Measurements from ENCODE around the gene ADGRL4.

ADGRL4 gene

GRCh38 chr1:79006564-79006963 lies at the start of gene ADGRL4:
TSS of gene ADGRL4 (minus strand) at chr1:79006730. CDS start at chr1:79006654, 76 bp downstream.
- no peak for DNase-seq (ENCODE audit: low read depth, low spot score)
- no peak within 1 kb of the TSS for H3K27ac ChIP-seq
- no peaks in the 10 kb centered on the region for H3K36me3 ChIP-seq (ENCODE audit: insufficient read depth, low read length)
- H3K9ac ChIP-seq (ENCODE audit: insufficient read length): no peak within 1 kb of the TSS
- no peaks in the 10 kb centered on the region for H3K9me3 ChIP-seq (ENCODE audit: low read depth, low read length)
- no peak for TF ChIP-seq EZH2 (IDR thresholded peaks at IDR 0.05)
- no peak for TF ChIP-seq POLR2AphosphoS5 (IDR thresholded peaks at IDR 0.05; ENCODE audit: borderline replicate concordance, low read depth, low read length)
- no peak for TF ChIP-seq FOXP2 (optimal IDR thresholded peaks at IDR 0.05; ENCODE audit: control extremely low read depth, extremely low read length, insufficient read depth)
- no peak within 1 kb of the TSS for H3K4me3 ChIP-seq

- TF ChIP-seq FOXP2 (optimal IDR thresholded peaks at IDR 0.05; ENCODE audit: control extremely low read depth, extremely low read length, insufficient read depth) (no peak), EZH2 (IDR thresholded peaks at IDR 0.05) (no peak), POLR2AphosphoS5 (IDR thresholded peaks at IDR 0.05; ENCODE audit: borderline replicate concordance, low read depth, low read length) (no peak)
- no peaks in the 10 kb centered on the region for H3K36me3 ChIP-seq (ENCODE audit: insufficient read depth, low read length)
- no peak overlapping the region for H3K27ac ChIP-seq
- DNase-seq (ENCODE audit: low read depth, low spot score): no peak
- no peak overlapping the region for H3K4me3 ChIP-seq
- H3K9ac ChIP-seq (ENCODE audit: insufficient read length): no peak overlapping the region
- H3K9me3 ChIP-seq (ENCODE audit: low read depth, low read length): peaks cover 6% of the 10 kb centered on the region; the same call in 1 of the 2 replicates
Observed at GRCh38 chr1:79055856-79056255, 49.3 kb upstream of the ADGRL4 start.

GRCh38 chr1:79052829-79053449 lies 46.4 kb upstream of the ADGRL4 start:
- Histone ChIP-seq H3K9me3 (ENCODE audit: low read depth, low read length) (no peaks in the 10 kb centered on the region; the same call in 1 of the 2 replicates), H3K9ac (ENCODE audit: insufficient read length) (no peak overlapping the region), H3K27ac (no peak overlapping the region), H3K4me3 (no peak overlapping the region), H3K36me3 (ENCODE audit: insufficient read depth, low read length) (no peaks in the 10 kb centered on the region)
- TF ChIP-seq FOXP2 (optimal IDR thresholded peaks at IDR 0.05; ENCODE audit: control extremely low read depth, extremely low read length, insufficient read depth) (no peak), EZH2 (IDR thresholded peaks at IDR 0.05) (no peak), POLR2AphosphoS5 (IDR thresholded peaks at IDR 0.05; ENCODE audit: borderline replicate concordance, low read depth, low read length) (no peak)
- DNase-seq (ENCODE audit: low read depth, low spot score): no peak

GRCh38 chr1:79044974-79045650 lies 38.6 kb upstream of the ADGRL4 start:
- Histone ChIP-seq H3K36me3 (ENCODE audit: insufficient read depth, low read length) (no peaks in the 10 kb centered on the region), H3K9me3 (ENCODE audit: low read depth, low read length) (no peaks in the 10 kb centered on the region), H3K4me3 (no peak overlapping the region), H3K9ac (ENCODE audit: insufficient read length) (no peak overlapping the region), H3K27ac (no peak overlapping the region)
- no peak for DNase-seq (ENCODE audit: low read depth, low spot score)
- TF ChIP-seq EZH2 (IDR thresholded peaks at IDR 0.05): no peak
- no peak for TF ChIP-seq POLR2AphosphoS5 (IDR thresholded peaks at IDR 0.05; ENCODE audit: borderline replicate concordance, low read depth, low read length)
- no peak for TF ChIP-seq FOXP2 (optimal IDR thresholded peaks at IDR 0.05; ENCODE audit: control extremely low read depth, extremely low read length, insufficient read depth)

- peak overlapping the region; percentile 84 for H3K27ac ChIP-seq
- no peak for TF ChIP-seq EZH2 (IDR thresholded peaks at IDR 0.05)
- TF ChIP-seq POLR2AphosphoS5 (IDR thresholded peaks at IDR 0.05; ENCODE audit: borderline replicate concordance, low read depth, low read length): no peak
- TF ChIP-seq FOXP2 (optimal IDR thresholded peaks at IDR 0.05; ENCODE audit: control extremely low read depth, extremely low read length, insufficient read depth): no peak
- H3K4me3 ChIP-seq: peak overlapping the region; percentile 58
- H3K36me3 ChIP-seq (ENCODE audit: insufficient read depth, low read length): no peaks in the 10 kb centered on the region
- no peaks in the 10 kb centered on the region for H3K9me3 ChIP-seq (ENCODE audit: low read depth, low read length)
- peak overlapping the region; percentile 67 for H3K9ac ChIP-seq (ENCODE audit: insufficient read length)
- DNase-seq (ENCODE audit: low read depth, low spot score): no peak
Observed at GRCh38 chr1:79043506-79043905, 37.0 kb upstream of the ADGRL4 start.

GRCh38 chr1:79042539-79042938 lies 36.0 kb upstream of the ADGRL4 start:
- no peak for DNase-seq (ENCODE audit: low read depth, low spot score)
- H3K9ac ChIP-seq (ENCODE audit: insufficient read length): no peak overlapping the region
- no peak for TF ChIP-seq EZH2 (IDR thresholded peaks at IDR 0.05)
- no peak for TF ChIP-seq FOXP2 (optimal IDR thresholded peaks at IDR 0.05; ENCODE audit: control extremely low read depth, extremely low read length, insufficient read depth)
- TF ChIP-seq POLR2AphosphoS5 (IDR thresholded peaks at IDR 0.05; ENCODE audit: borderline replicate concordance, low read depth, low read length): no peak
- peak overlapping the region; percentile 81 for H3K27ac ChIP-seq
- H3K9me3 ChIP-seq (ENCODE audit: low read depth, low read length): no peaks in the 10 kb centered on the region
- H3K36me3 ChIP-seq (ENCODE audit: insufficient read depth, low read length): no peaks in the 10 kb centered on the region
- H3K4me3 ChIP-seq: no peak overlapping the region

GRCh38 chr1:79042117-79042516 lies 35.6 kb upstream of the ADGRL4 start:
- peak overlapping the region; percentile 81 for H3K27ac ChIP-seq
- no peaks in the 10 kb centered on the region for H3K36me3 ChIP-seq (ENCODE audit: insufficient read depth, low read length)
- DNase-seq (ENCODE audit: low read depth, low spot score): no peak
- no peak overlapping the region for H3K9ac ChIP-seq (ENCODE audit: insufficient read length)
- no peak overlapping the region for H3K4me3 ChIP-seq
- H3K9me3 ChIP-seq (ENCODE audit: low read depth, low read length): no peaks in the 10 kb centered on the region
- TF ChIP-seq POLR2AphosphoS5 (IDR thresholded peaks at IDR 0.05; ENCODE audit: borderline replicate concordance, low read depth, low read length) (no peak), FOXP2 (optimal IDR thresholded peaks at IDR 0.05; ENCODE audit: control extremely low read depth, extremely low read length, insufficient read depth) (no peak), EZH2 (IDR thresholded peaks at IDR 0.05) (no peak)

- Histone ChIP-seq H3K9ac (ENCODE audit: insufficient read length) (no peak overlapping the region), H3K9me3 (ENCODE audit: low read depth, low read length) (no peaks in the 10 kb centered on the region), H3K36me3 (ENCODE audit: insufficient read depth, low read length) (no peaks in the 10 kb centered on the region), H3K4me3 (no peak overlapping the region), H3K27ac (no peak overlapping the region)
- TF ChIP-seq EZH2 (IDR thresholded peaks at IDR 0.05) (no peak), FOXP2 (optimal IDR thresholded peaks at IDR 0.05; ENCODE audit: control extremely low read depth, extremely low read length, insufficient read depth) (no peak), POLR2AphosphoS5 (IDR thresholded peaks at IDR 0.05; ENCODE audit: borderline replicate concordance, low read depth, low read length) (no peak)
- DNase-seq (ENCODE audit: low read depth, low spot score): no peak
Observed at GRCh38 chr1:79041666-79042065, 35.1 kb upstream of the ADGRL4 start.

All from SK-N-MC (cell line).